Tibial nerve (tissue), 4 donors: ENCODE results near the gene TSFM. TPM values are rescaled to one million over a fixed set of nuclear protein-coding genes. Genes with fewer than 3 reads are reported as not detected.

Source experiments
- DNase-seq, 2 donors: peaks; one replicate each; pipeline ENCODE4 v3.0.0-alpha.2; 2019; ENCODE audit warnings: low spot score in 2 of 2
- H3K27ac ChIP-seq, 4 donors: fragments of 200-600 bp; sonication (generic) in 3 of 4; one replicate each; pipeline ENCODE4 v1.5.1; 2017 to 2019; ENCODE audit warnings: mild to moderate bottlenecking in 1 of 4
- H3K27me3 ChIP-seq, 2 donors: fragments of 200-600 bp; sonication (generic) in 1 of 2; one replicate each; pipeline versions ENCODE4 v1.5.1 to v1.6.0; 2017 to 2019
- H3K36me3 ChIP-seq, 3 donors: fragments of 200-600 bp; sonication (generic); one replicate each; pipeline ENCODE4 v1.5.1; 2018 to 2019
- H3K4me1 ChIP-seq, 4 donors: fragments of 200-600 bp; sonication (generic) in 3 of 4; one replicate each; pipeline ENCODE4 v1.5.1; 2017 to 2019
- H3K4me3 ChIP-seq, 4 donors: fragments of 200-600 bp; sonication (generic) in 3 of 4; one replicate each; pipeline ENCODE4 v1.5.1; 2017 to 2019; ENCODE audit warnings: mild to moderate bottlenecking in 1 of 4, moderate library complexity in 1 of 4
- H3K9me3 ChIP-seq, 4 donors: fragments of 200-600 bp; sonication (generic) in 3 of 4; one replicate each; pipeline ENCODE4 v1.5.1; 2017 to 2019
- EP300 ChIP-seq, 2 donors: sonication (generic); formaldehyde crosslinking; IDR thresholded peaks; one replicate each; pipeline ENCODE4 v1.6.1; 2017; ENCODE audit warnings: antibody characterized with exemption in 2 of 2, mild to moderate bottlenecking in 1 of 2
- POLR2A ChIP-seq, 2 donors: fragments of 450-650 bp; IDR thresholded peaks; one replicate each; pipeline ENCODE4 v1.6.1; 2017; ENCODE audit warnings: antibody characterized with exemption in 2 of 2, mild to moderate bottlenecking in 2 of 2, moderate library complexity in 2 of 2
- WGBS, 2 donors: methylation state at CpG; one replicate each; pipeline ENCODE4 v1.1.5; 2018; 5-methylcytosine and 5-hydroxymethylcytosine counted together
- total RNA-seq, 4 donors: library from RNA; depleted of rRNA; stranded (reverse); fragments of >200 nt; gene quantifications; one replicate each; pipeline ENCODE4 v1.1.0, GENCODE V29; 2016
- TF ChIP-seq, protein P1 (sequence below), 5 experiments: fragments of 200-600 bp in 3 of 5; fragments of 450-650 bp in 2 of 5; sonication (generic) in 3 of 5; IDR thresholded peaks; one replicate each; pipeline ENCODE4 v1.5.1; 2016 to 2019; ENCODE audit warnings: antibody characterized with exemption in 5 of 5, mild to moderate bottlenecking in 3 of 5, moderate library complexity in 2 of 5

TSFM gene
- total RNA-seq, 4 donors from 2014 or later = 13.5 to 23.2 (median 22.4) TPM

DNA sequence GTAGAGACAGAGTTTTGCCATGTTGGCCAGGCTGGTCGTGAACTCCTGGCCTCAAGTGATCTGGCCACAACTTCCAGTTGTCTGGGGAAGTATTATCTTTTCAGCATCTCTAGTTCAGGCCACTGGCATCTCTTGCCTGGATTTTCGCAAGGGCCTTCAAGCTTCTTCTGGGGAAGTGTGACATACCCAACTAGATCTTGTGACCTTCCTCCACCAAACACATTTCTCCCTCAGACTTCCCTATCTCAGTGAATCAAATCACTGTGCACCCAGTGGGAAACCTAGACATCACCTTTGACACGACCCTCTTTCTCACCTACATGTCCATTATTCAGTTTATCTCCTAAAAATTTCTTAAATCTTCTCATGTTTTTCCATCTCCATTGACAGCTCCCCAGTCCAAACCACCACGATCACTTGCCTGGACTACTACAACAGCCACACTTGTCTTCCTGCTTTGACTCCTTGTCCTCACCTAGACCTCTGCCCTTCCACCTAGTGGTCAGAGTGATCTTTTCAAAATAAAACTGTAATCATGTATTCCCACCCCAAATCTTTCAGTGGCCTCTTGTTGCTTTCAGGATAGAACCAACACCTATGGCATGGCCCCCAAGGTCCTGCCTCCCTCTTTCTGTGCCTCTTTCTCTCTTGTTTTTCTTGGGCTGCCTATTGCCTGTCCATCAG is 6.9 kb upstream of the TSFM start:
- TF ChIP-seq, protein P1, sequence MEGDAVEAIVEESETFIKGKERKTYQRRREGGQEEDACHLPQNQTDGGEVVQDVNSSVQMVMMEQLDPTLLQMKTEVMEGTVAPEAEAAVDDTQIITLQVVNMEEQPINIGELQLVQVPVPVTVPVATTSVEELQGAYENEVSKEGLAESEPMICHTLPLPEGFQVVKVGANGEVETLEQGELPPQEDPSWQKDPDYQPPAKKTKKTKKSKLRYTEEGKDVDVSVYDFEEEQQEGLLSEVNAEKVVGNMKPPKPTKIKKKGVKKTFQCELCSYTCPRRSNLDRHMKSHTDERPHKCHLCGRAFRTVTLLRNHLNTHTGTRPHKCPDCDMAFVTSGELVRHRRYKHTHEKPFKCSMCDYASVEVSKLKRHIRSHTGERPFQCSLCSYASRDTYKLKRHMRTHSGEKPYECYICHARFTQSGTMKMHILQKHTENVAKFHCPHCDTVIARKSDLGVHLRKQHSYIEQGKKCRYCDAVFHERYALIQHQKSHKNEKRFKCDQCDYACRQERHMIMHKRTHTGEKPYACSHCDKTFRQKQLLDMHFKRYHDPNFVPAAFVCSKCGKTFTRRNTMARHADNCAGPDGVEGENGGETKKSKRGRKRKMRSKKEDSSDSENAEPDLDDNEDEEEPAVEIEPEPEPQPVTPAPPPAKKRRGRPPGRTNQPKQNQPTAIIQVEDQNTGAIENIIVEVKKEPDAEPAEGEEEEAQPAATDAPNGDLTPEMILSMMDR (IDR thresholded peaks at IDR 0.05) = no peak
- TF ChIP-seq POLR2A (IDR thresholded peaks at IDR 0.05) (no peak), EP300 (IDR thresholded peaks at IDR 0.05) (no peak)
- Histone ChIP-seq H3K9me3 (no peaks in the 10 kb centered on the region), H3K27me3 (no peaks in the 10 kb centered on the region), H3K4me1 (peaks cover 0 to 23% (median 10%) of the 10 kb centered on the region in 4 donors), H3K4me3 (no peak overlapping the region), H3K27ac (no peak overlapping the region), H3K36me3 (peaks cover 0 to 49% (median 0%) of the 10 kb centered on the region in 3 donors)
- WGBS, 2 donors = 71 to 79% methylated on average over 4 of the region's 4 CpGs
- DNase-seq = no peak

- 87 to 89% methylated on average over 2 of the region's 2 CpGs for WGBS, 2 donors
- peaks cover 0 to 50% (median 0%) of the 10 kb centered on the region in 3 donors for H3K36me3 ChIP-seq
- H3K4me1 ChIP-seq = peaks cover 0 to 18% (median 6%) of the 10 kb centered on the region in 4 donors
- no peaks in the 10 kb centered on the region for H3K27me3 ChIP-seq
- H3K4me3 ChIP-seq = no peak overlapping the region
- H3K27ac ChIP-seq = no peak overlapping the region
- no peaks in the 10 kb centered on the region for H3K9me3 ChIP-seq
- no peak for DNase-seq
- TF ChIP-seq EP300 (IDR thresholded peaks at IDR 0.05) = no peak
- TF ChIP-seq POLR2A (IDR thresholded peaks at IDR 0.05) = no peak
- TF ChIP-seq, protein P1 (IDR thresholded peaks at IDR 0.05) = no peak
These were observed 6.4 kb upstream of the TSFM start for GRCh38 chr12:57776247-57776587.

DNA sequence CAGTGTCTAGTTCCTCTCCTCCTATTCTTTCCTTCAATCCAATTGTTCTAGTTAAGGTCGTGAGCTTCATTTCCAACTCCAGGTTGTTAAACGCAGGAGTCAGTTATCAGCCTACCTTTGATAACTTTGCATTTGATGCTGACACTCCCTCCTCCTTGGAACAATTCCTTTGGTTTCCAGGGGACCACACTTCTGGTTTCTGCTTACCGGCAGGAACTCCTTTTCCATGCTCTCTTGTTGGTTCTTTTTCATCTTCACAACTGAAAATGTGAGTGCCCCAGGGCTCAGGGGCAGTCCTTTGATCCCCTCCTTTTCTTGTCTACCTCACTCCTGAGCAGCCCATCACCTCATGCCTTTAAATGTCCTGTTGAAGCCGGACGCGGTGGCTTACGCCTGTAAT is 5.2 kb upstream of the TSFM start:
- 85 to 89% methylated on average over 7 of the region's 7 CpGs for WGBS, 2 donors
- Histone ChIP-seq H3K4me3 (no peak overlapping the region), H3K27me3 (no peaks in the 10 kb centered on the region), H3K36me3 (peaks cover 0 to 50% (median 0%) of the 10 kb centered on the region in 3 donors), H3K27ac (no peak overlapping the region), H3K4me1 (peaks cover 0 to 18% (median 2%) of the 10 kb centered on the region in 4 donors), H3K9me3 (no peaks in the 10 kb centered on the region)
- DNase-seq = no peak
- TF ChIP-seq POLR2A (IDR thresholded peaks at IDR 0.05) = no peak
- TF ChIP-seq, protein P1 (IDR thresholded peaks at IDR 0.05) = no peak
- TF ChIP-seq EP300 (IDR thresholded peaks at IDR 0.05) = no peak

- Histone ChIP-seq H3K9me3 (no peaks in the 10 kb centered on the region), H3K27ac (no peak overlapping the region), H3K27me3 (no peaks in the 10 kb centered on the region), H3K4me1 (peaks cover 0 to 18% (median 2%) of the 10 kb centered on the region in 4 donors), H3K4me3 (no peak overlapping the region), H3K36me3 (peaks cover 0 to 50% (median 0%) of the 10 kb centered on the region in 3 donors)
- DNase-seq = no peak
- TF ChIP-seq, protein P1 (IDR thresholded peaks at IDR 0.05) = no peak
- no peak for TF ChIP-seq EP300 (IDR thresholded peaks at IDR 0.05)
- TF ChIP-seq POLR2A (IDR thresholded peaks at IDR 0.05) = no peak
- WGBS, 2 donors = 89 to 94% methylated on average over 7 of the region's 7 CpGs
These were observed 4.7 kb upstream of the TSFM start for GRCh38 chr12:57777911-57778310.

DNA sequence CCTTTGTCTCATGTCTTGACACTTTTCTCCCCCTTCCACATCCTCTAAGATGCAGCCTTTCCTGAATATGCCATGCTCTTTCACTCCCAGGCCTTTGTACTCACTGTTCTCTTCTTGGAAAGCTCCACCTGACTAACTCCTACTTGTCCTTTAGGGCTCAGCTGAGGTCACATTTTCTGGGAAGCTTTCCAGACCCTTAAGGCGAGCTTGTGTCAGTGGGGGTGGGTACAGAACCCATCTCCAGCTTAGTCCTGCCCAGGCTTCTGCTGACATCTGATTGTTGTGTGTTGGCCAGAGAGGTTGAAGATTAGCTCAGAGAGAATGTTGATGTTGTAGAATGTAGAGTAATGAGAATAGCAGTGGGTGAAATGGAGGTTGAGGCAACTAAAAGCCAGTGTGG is 2.9 kb upstream of the TSFM start:
- Histone ChIP-seq H3K4me3 (no peak overlapping the region), H3K36me3 (peaks cover 0 to 52% (median 0%) of the 10 kb centered on the region in 3 donors), H3K27ac (no peak overlapping the region), H3K4me1 (peaks cover 0 to 23% (median 6%) of the 10 kb centered on the region in 4 donors), H3K27me3 (no peaks in the 10 kb centered on the region), H3K9me3 (no peaks in the 10 kb centered on the region)
- TF ChIP-seq EP300 (IDR thresholded peaks at IDR 0.05) (no peak), POLR2A (IDR thresholded peaks at IDR 0.05) (no peak)
- TF ChIP-seq, protein P1 (IDR thresholded peaks at IDR 0.05) = no peak
- no peak for DNase-seq
- 38 to 39% methylated on average over 1 of the region's 1 CpG for WGBS, 2 donors
